Measurements from ENCODE around the gene HSD17B14. TPM values are rescaled to one million over a fixed set of nuclear protein-coding genes. Genes with fewer than 3 reads are reported as not detected.

The HSD17B14 gene
- total and polyA plus RNA-seq, 8 donors, result 2.8 to 41.4 (median 9.4) TPM; not detected in 1

Small RNAs within 50 kb of the gene (small RNA-seq; reads per million reads assigned to genes)
- 0 reads per million in 4 donors for gene RNU6-317P

Other genes starting within 250 kb of the HSD17B14 start
Only the 30 nearest of the 33 such genes appear.
- 100 to 1,000 TPM in 2 of 5 donors, 10 to 100 TPM in 3; 17.5 to 275 (median 56.0) TPM for gene FAM83E, start 221.4 kb downstream of the HSD17B14 start, total RNA-seq
- 10 to 100 TPM; 13.3 to 62.5 (median 15.4) TPM for gene FAM83E, start 221.4 kb downstream of the HSD17B14 start, polyA plus RNA-seq
- 1,000 to 10,000 TPM; 1,272 to 3,316 (median 1,768) TPM for gene RPL18, start 217.3 kb downstream of the HSD17B14 start, total RNA-seq
- 1,000 to 10,000 TPM; 2,771 to 3,739 (median 3,620) TPM for gene RPL18, start 217.3 kb downstream of the HSD17B14 start, polyA plus RNA-seq
- gene SPHK2, start 217.0 kb downstream of the HSD17B14 start, total RNA-seq, result 100 to 1,000 TPM in 1 of 5 donors, 10 to 100 TPM in 4; 10.6 to 156 (median 19.2) TPM
- gene SPHK2, start 217.0 kb downstream of the HSD17B14 start, polyA plus RNA-seq, result 10 to 100 TPM in 2 of 3 donors, 1 to 10 TPM in 1; 9.4 to 20.5 (median 19.9) TPM
- gene DBP, start 199.1 kb downstream of the HSD17B14 start, total RNA-seq, result 10 to 100 TPM in 1 of 5 donors, 1 to 10 TPM in 3, not detected in 1; 7.2 to 21.7 (median 9.7) TPM
- 10 to 100 TPM in 1 of 3 donors, 1 to 10 TPM in 2; 4.2 to 29.0 (median 9.2) TPM for gene DBP, start 199.1 kb downstream of the HSD17B14 start, polyA plus RNA-seq
- 10 to 100 TPM in 2 of 5 donors, 1 to 10 TPM in 2, not detected in 1; 1.8 to 33.0 (median 18.1) TPM for gene CA11, start 190.3 kb downstream of the HSD17B14 start, total RNA-seq
- 10 to 100 TPM; 15.7 to 17.7 (median 15.8) TPM for gene CA11, start 190.3 kb downstream of the HSD17B14 start, polyA plus RNA-seq
- not detected for gene NTN5, start 163.5 kb downstream of the HSD17B14 start, total RNA-seq
- gene NTN5, start 163.5 kb downstream of the HSD17B14 start, polyA plus RNA-seq, result 1 to 10 TPM in 1 of 3 donors, not detected in 2; 1.3 TPM
- gene FUT2, start 140.5 kb downstream of the HSD17B14 start, total RNA-seq, result 10 to 100 TPM; 23.2 to 42.0 (median 33.2) TPM
- gene FUT2, start 140.5 kb downstream of the HSD17B14 start, polyA plus RNA-seq, result 10 to 100 TPM; 22.7 to 76.8 (median 25.8) TPM
- 1 to 10 TPM in 1 of 5 donors, under 1 TPM in 1, not detected in 3; 0.55 to 3.6 TPM for gene MAMSTR, start 116.8 kb downstream of the HSD17B14 start, total RNA-seq
- 1 to 10 TPM in 2 of 3 donors, under 1 TPM in 1; 0.46 to 1.5 (median 1.5) TPM for gene MAMSTR, start 116.8 kb downstream of the HSD17B14 start, polyA plus RNA-seq
- gene RASIP1, start 95.9 kb downstream of the HSD17B14 start, total RNA-seq, result 10 to 100 TPM in 1 of 5 donors, 1 to 10 TPM in 4; 4.7 to 26.8 (median 8.8) TPM
- gene RASIP1, start 95.9 kb downstream of the HSD17B14 start, polyA plus RNA-seq, result 10 to 100 TPM; 11.1 to 44.9 (median 29.3) TPM
- 10 to 100 TPM in 2 of 5 donors, under 1 TPM in 1, not detected in 2; 0.73 to 14.3 (median 10.7) TPM for gene IZUMO1, start 89.6 kb downstream of the HSD17B14 start, total RNA-seq
- 1 to 10 TPM in 1 of 3 donors, under 1 TPM in 1, not detected in 1; 0.62 to 4.0 TPM for gene IZUMO1, start 89.6 kb downstream of the HSD17B14 start, polyA plus RNA-seq
- 10 to 100 TPM in 2 of 5 donors, 1 to 10 TPM in 2, not detected in 1; 7.0 to 54.5 (median 11.1) TPM for gene FUT1, start 83.8 kb downstream of the HSD17B14 start, total RNA-seq
- gene FUT1, start 83.8 kb downstream of the HSD17B14 start, polyA plus RNA-seq, result 1 to 10 TPM; 7.2 to 7.5 (median 7.2) TPM
- not detected for gene FGF21, start 81.0 kb downstream of the HSD17B14 start, total RNA-seq
- not detected for gene FGF21, start 81.0 kb downstream of the HSD17B14 start, polyA plus RNA-seq
- 100 to 1,000 TPM in 1 of 5 donors, 10 to 100 TPM in 4; 22.0 to 320 (median 23.9) TPM for gene BCAT2, start 25.5 kb downstream of the HSD17B14 start, total RNA-seq
- 10 to 100 TPM; 65.8 to 74.5 (median 68.5) TPM for gene BCAT2, start 25.5 kb downstream of the HSD17B14 start, polyA plus RNA-seq
- 10 to 100 TPM in 2 of 5 donors, 1 to 10 TPM in 3; 1.7 to 35.6 (median 4.8) TPM for gene PLEKHA4, start 32.1 kb upstream of the HSD17B14 start, total RNA-seq
- 10 to 100 TPM; 30.1 to 85.0 (median 75.3) TPM for gene PLEKHA4, start 32.1 kb upstream of the HSD17B14 start, polyA plus RNA-seq
- 100 to 1,000 TPM in 1 of 5 donors, 10 to 100 TPM in 4; 14.6 to 107 (median 35.1) TPM for gene PPP1R15A, start 35.9 kb upstream of the HSD17B14 start, total RNA-seq
- 10 to 100 TPM; 34.6 to 59.8 (median 37.1) TPM for gene PPP1R15A, start 35.9 kb upstream of the HSD17B14 start, polyA plus RNA-seq
- 1 to 10 TPM in 2 of 5 donors, not detected in 3; 1.2 to 1.3 TPM for gene TULP2, start 62.3 kb upstream of the HSD17B14 start, total RNA-seq
- not detected for gene TULP2, start 62.3 kb upstream of the HSD17B14 start, polyA plus RNA-seq
- 100 to 1,000 TPM; 117 to 503 (median 135) TPM for gene NUCB1, start 63.8 kb upstream of the HSD17B14 start, total RNA-seq
- gene NUCB1, start 63.8 kb upstream of the HSD17B14 start, polyA plus RNA-seq, result 100 to 1,000 TPM in 1 of 3 donors, 10 to 100 TPM in 2; 68.9 to 118 (median 91.5) TPM
- gene DHDH, start 97.2 kb upstream of the HSD17B14 start, total RNA-seq, result under 1 TPM in 1 of 5 donors, not detected in 4; 0.89 TPM
- gene DHDH, start 97.2 kb upstream of the HSD17B14 start, polyA plus RNA-seq, result 1 to 10 TPM in 1 of 3 donors, under 1 TPM in 1, not detected in 1; 0.93 to 1.2 TPM
- gene BAX, start 118.4 kb upstream of the HSD17B14 start, total RNA-seq, result 100 to 1,000 TPM in 1 of 5 donors, 10 to 100 TPM in 4; 12.1 to 121 (median 20.2) TPM
- 10 to 100 TPM; 61.6 to 85.3 (median 77.6) TPM for gene BAX, start 118.4 kb upstream of the HSD17B14 start, polyA plus RNA-seq
- gene FTL, start 128.8 kb upstream of the HSD17B14 start, total RNA-seq, result 1,000 to 10,000 TPM; 1,292 to 4,272 (median 3,457) TPM
- gene FTL, start 128.8 kb upstream of the HSD17B14 start, polyA plus RNA-seq, result 1,000 to 10,000 TPM; 3,915 to 8,824 (median 7,571) TPM
- gene GYS1, start 156.8 kb upstream of the HSD17B14 start, total RNA-seq, result 10 to 100 TPM; 13.0 to 63.6 (median 46.4) TPM
- gene GYS1, start 156.8 kb upstream of the HSD17B14 start, polyA plus RNA-seq, result 10 to 100 TPM; 13.0 to 25.5 (median 15.5) TPM
- gene RUVBL2, start 157.4 kb upstream of the HSD17B14 start, total RNA-seq, result 10 to 100 TPM in 4 of 5 donors, under 1 TPM in 1; 0.58 to 96.0 (median 59.1) TPM
- gene RUVBL2, start 157.4 kb upstream of the HSD17B14 start, polyA plus RNA-seq, result 10 to 100 TPM; 55.3 to 69.2 (median 63.3) TPM
- gene LHB, start 180.6 kb upstream of the HSD17B14 start, total RNA-seq, result 1 to 10 TPM in 1 of 5 donors, not detected in 4; 8.4 TPM
- 10 to 100 TPM in 2 of 3 donors, 1 to 10 TPM in 1; 3.8 to 45.8 (median 40.3) TPM for gene LHB, start 180.6 kb upstream of the HSD17B14 start, polyA plus RNA-seq
- gene CGB3, start 187.8 kb upstream of the HSD17B14 start, total RNA-seq, result not detected
- not detected for gene CGB3, start 187.8 kb upstream of the HSD17B14 start, polyA plus RNA-seq
- not detected for gene CGB2, start 195.4 kb upstream of the HSD17B14 start, total RNA-seq
- gene CGB2, start 195.4 kb upstream of the HSD17B14 start, polyA plus RNA-seq, result not detected
- not detected for gene CGB1, start 200.4 kb upstream of the HSD17B14 start, total RNA-seq
- gene CGB1, start 200.4 kb upstream of the HSD17B14 start, polyA plus RNA-seq, result not detected
- gene CGB5, start 207.4 kb upstream of the HSD17B14 start, total RNA-seq, result not detected
- gene CGB5, start 207.4 kb upstream of the HSD17B14 start, polyA plus RNA-seq, result not detected
- not detected for gene CGB8, start 212.6 kb upstream of the HSD17B14 start, total RNA-seq
- not detected for gene CGB8, start 212.6 kb upstream of the HSD17B14 start, polyA plus RNA-seq
- not detected for gene CGB7, start 221.3 kb upstream of the HSD17B14 start, total RNA-seq
- gene CGB7, start 221.3 kb upstream of the HSD17B14 start, polyA plus RNA-seq, result 1 to 10 TPM in 1 of 3 donors, not detected in 2; 3.8 TPM
- gene NTF4, start 228.3 kb upstream of the HSD17B14 start, total RNA-seq, result not detected
- gene NTF4, start 228.3 kb upstream of the HSD17B14 start, polyA plus RNA-seq, result 10 to 100 TPM in 1 of 3 donors, not detected in 2; 17.5 TPM

All from stomach (tissue), 8 donors.